ENCODE results near the gene C14orf119. TPM values are rescaled to one million over a fixed set of nuclear protein-coding genes. Genes with fewer than 3 reads are reported as not detected.

Gene C14orf119
- total RNA-seq, 1 experiment from 2014 or later = 65.1 TPM

DNA sequence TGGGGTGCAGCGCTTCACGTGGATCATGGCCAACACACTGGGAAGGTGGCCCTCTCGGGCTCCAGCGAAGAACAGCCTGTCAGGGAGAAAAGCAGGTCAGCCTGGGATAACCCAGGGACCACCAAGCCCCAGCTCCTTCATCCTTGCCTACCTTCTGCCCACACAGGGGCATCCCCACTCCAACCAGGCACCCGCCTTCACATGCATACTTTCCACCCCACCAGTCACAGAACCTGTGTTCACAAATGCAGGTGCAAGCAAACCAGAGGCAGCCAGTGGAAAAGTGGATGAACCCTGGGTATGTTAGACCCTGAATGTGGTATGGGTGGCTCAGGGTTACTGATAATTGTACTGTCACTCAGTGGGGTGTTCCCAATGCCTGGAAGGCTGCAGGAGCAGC, 36.2 kb downstream of the C14orf119 start:
- peaks cover 38 to 61% (median 53%) of the 10 kb centered on the region in 3 experiments; a peak in 6 of 7 replicates for H3K36me3 Mint-ChIP-seq (ENCODE audit: insufficient read depth in 1 of 3, low read depth in 3 of 3)
- no peak overlapping the region for H3K56ac ChIP-seq (ENCODE audit: insufficient read length, low read depth, low read length)
- no peaks in the 10 kb centered on the region for H3K9me3 Mint-ChIP-seq
- no peak overlapping the region for H2BK5ac ChIP-seq (ENCODE audit: insufficient read length, low read length)
- H3K4me3 Mint-ChIP-seq = no peak overlapping the region
- peak overlapping the region in 2 of 3 experiments; percentile 3 to 61; a peak in 1 of 7 replicates for H3K27ac Mint-ChIP-seq
- no peak overlapping the region for H2AFZ ChIP-seq (ENCODE audit: low read length)
- no peak overlapping the region for H3K27ac ChIP-seq (ENCODE audit: insufficient read length, low read depth, low read length)
- H2BK20ac ChIP-seq (ENCODE audit: low read depth, low read length, poor library complexity, severe bottlenecking) = no peak overlapping the region
- H4K91ac ChIP-seq (ENCODE audit: insufficient read length, low read depth, low read length) = no peak overlapping the region
- no peak overlapping the region for H2BK120ac ChIP-seq (ENCODE audit: low read depth, low read length, poor library complexity, severe bottlenecking)
- H2BK15ac ChIP-seq (ENCODE audit: low read depth, low read length) = no peak overlapping the region
- no peak for TF ChIP-seq CTCF (conservative IDR thresholded peaks at IDR 0.05)
- no peak overlapping the region for H2AK5ac ChIP-seq (ENCODE audit: insufficient read length, low read length)
- H4K20me1 ChIP-seq (ENCODE audit: control insufficient read depth, insufficient read depth, insufficient read length) = no peaks in the 10 kb centered on the region
- no peak overlapping the region for H3K9ac ChIP-seq (ENCODE audit: extremely low read depth, insufficient read length, low read length)
- no peaks in the 10 kb centered on the region for H3K23me2 ChIP-seq (ENCODE audit: insufficient read length, low read depth, low read length, poor library complexity, severe bottlenecking)
- no peak overlapping the region for H3K4ac ChIP-seq (ENCODE audit: low read depth, low read length)
- no peaks in the 10 kb centered on the region for H3K4me1 Mint-ChIP-seq
- H3K4me1 ChIP-seq (ENCODE audit: insufficient read depth, low read length) = no peaks in the 10 kb centered on the region
- peaks cover 1% of the 10 kb centered on the region; the same call in 1 of the 2 replicates for H3K27me3 ChIP-seq (ENCODE audit: insufficient read depth, low read length)
- no peak overlapping the region for H3K23ac ChIP-seq (ENCODE audit: insufficient read length, low read depth, low read length)
- no peak overlapping the region for H4K5ac ChIP-seq (ENCODE audit: insufficient read length, low read depth, low read length)
- no peak overlapping the region for H2BK12ac ChIP-seq (ENCODE audit: insufficient read length, low read depth, low read length)
- H3K9me3 ChIP-seq (ENCODE audit: control insufficient read depth, low read depth, low read length) = no peaks in the 10 kb centered on the region
- DNase-seq = no peak
- H3K79me1 ChIP-seq (ENCODE audit: insufficient read depth, low read depth, low read length, poor library complexity, severe bottlenecking) = no peaks in the 10 kb centered on the region
- H3K18ac ChIP-seq (ENCODE audit: insufficient read length, low read depth, low read length) = no peak overlapping the region
- WGBS (ENCODE audit: extremely low coverage, insufficient read length, low lambda C conversion rate) = no CpG with 5 or more reads among the region's 5 CpGs
- no peak overlapping the region for H3T11ph ChIP-seq (ENCODE audit: low read length)
- H3K14ac ChIP-seq (ENCODE audit: insufficient read depth, low read length) = no peak overlapping the region
- H3K4me2 ChIP-seq (ENCODE audit: insufficient read depth, insufficient read length, low read length) = no peak overlapping the region
- H4K8ac ChIP-seq (replicated peaks; ENCODE audit: insufficient read length, low read depth, low read length) = no peak overlapping the region
- no peaks in the 10 kb centered on the region for H3K79me2 ChIP-seq (ENCODE audit: insufficient read depth, low read length)
- no peaks in the 10 kb centered on the region for H3K27me3 Mint-ChIP-seq (ENCODE audit: low read depth)

All from H9 (cell line).